Tibial artery (tissue), 4 donors: ENCODE data around the gene CFAP65.

Experiments
- DNase-seq, 2 donors: peaks; one replicate each; pipeline ENCODE4 v3.0.0-alpha.2; 2019
- H3K27ac ChIP-seq, 2 donors: fragments of 200-600 bp; sonication (generic) in 1 of 2; 1 replicate in 1 of 2; 2 replicates in 1 of 2; pipeline ENCODE4 v1.5.1; 2018 to 2019; ENCODE audit warnings: mild to moderate bottlenecking in 1 of 2
- H3K27me3 ChIP-seq, 2 donors: fragments of 200-600 bp; sonication (generic) in 1 of 2; one replicate each; pipeline versions ENCODE4 v1.5.1 to v1.6.0; 2016 to 2019
- H3K36me3 ChIP-seq, 3 donors: fragments of 200-600 bp; sonication (generic) in 2 of 3; one replicate each; pipeline ENCODE4 v1.5.1; 2016 to 2019; ENCODE audit warnings: mild to moderate bottlenecking in 2 of 3
- H3K4me1 ChIP-seq, 4 donors: fragments of 200-600 bp; sonication (generic) in 2 of 4; 1 replicate in 3 of 4; 2 replicates in 1 of 4; pipeline ENCODE4 v1.5.1; 2016 to 2019
- H3K4me3 ChIP-seq, 2 donors: fragments of 200-600 bp; sonication (generic) in 1 of 2; 1 replicate in 1 of 2; 2 replicates in 1 of 2; pipeline ENCODE4 v1.5.1; 2018 to 2019; ENCODE audit warnings: mild to moderate bottlenecking in 2 of 2
- H3K9me3 ChIP-seq, 3 donors: fragments of 200-600 bp; sonication (generic) in 1 of 3; one replicate each; pipeline ENCODE4 v1.5.1; 2016 to 2019
- intact Hi-C: fragments of 100-400 bp; cut with DNase I; formaldehyde crosslinking; loops from one replicate; pipeline ENCODE4 v1.15.0; 2023; ENCODE audit warnings: low total_unique reads
- TF ChIP-seq, protein P1 (sequence below), 2 experiments: fragments of 200-600 bp in 1 of 2; fragments of 450-650 bp in 1 of 2; IDR thresholded peaks; one replicate each; pipeline ENCODE4 v1.5.1; 2017 to 2019; ENCODE audit warnings: antibody characterized with exemption in 2 of 2, mild to moderate bottlenecking in 1 of 2, moderate library complexity in 1 of 2

Gene CFAP65

DNA sequence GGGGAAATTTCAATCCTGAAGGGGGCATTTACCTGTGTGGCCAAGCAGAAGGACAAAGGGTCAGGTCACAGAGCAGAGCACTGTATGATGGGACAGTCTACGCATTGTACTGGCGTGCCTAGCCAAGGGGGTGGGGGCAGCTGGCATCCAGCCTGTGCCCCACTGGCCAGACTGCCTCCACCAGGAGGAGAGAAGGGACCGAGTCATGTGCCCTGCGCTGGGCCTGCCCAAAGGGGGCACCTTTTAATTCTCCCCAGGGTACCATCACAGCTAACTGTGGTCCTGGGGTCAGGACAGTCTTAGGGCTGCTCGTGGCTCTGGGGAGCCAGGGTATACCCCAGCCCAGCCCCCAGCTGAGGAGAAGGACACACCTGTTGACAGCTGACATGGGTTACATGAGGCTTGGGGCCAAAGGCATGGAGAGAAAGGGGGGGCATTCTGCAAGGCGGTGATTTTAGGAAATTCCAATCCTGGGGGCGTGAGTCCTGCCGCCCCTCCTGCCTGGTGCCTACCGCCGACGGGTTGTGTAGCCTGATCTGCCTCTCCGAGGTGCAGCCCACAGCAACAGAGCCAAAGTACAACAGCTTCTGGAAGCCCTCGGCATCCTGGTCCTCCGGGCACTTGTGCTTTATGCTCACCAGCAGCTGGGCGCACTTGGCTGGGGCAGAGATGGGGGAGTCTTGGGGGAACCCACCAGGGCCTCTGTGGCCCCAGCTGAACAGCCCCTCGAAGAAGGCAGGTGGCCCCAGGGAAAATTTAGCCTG lies 11.0 kb downstream of the CFAP65 start:
- H3K27ac ChIP-seq = no peak overlapping the region
- no peaks in the 10 kb centered on the region for H3K9me3 ChIP-seq
- no peaks in the 10 kb centered on the region for H3K4me1 ChIP-seq
- TF ChIP-seq, protein P1, sequence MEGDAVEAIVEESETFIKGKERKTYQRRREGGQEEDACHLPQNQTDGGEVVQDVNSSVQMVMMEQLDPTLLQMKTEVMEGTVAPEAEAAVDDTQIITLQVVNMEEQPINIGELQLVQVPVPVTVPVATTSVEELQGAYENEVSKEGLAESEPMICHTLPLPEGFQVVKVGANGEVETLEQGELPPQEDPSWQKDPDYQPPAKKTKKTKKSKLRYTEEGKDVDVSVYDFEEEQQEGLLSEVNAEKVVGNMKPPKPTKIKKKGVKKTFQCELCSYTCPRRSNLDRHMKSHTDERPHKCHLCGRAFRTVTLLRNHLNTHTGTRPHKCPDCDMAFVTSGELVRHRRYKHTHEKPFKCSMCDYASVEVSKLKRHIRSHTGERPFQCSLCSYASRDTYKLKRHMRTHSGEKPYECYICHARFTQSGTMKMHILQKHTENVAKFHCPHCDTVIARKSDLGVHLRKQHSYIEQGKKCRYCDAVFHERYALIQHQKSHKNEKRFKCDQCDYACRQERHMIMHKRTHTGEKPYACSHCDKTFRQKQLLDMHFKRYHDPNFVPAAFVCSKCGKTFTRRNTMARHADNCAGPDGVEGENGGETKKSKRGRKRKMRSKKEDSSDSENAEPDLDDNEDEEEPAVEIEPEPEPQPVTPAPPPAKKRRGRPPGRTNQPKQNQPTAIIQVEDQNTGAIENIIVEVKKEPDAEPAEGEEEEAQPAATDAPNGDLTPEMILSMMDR (IDR thresholded peaks at IDR 0.05) = no peak
- intact Hi-C loops = no loop called here
- H3K4me3 ChIP-seq = no peak overlapping the region
- no peaks in the 10 kb centered on the region for H3K36me3 ChIP-seq
- peaks cover 0 to 56% of the 10 kb centered on the region in 2 donors for H3K27me3 ChIP-seq
- DNase-seq = no peak

DNA sequence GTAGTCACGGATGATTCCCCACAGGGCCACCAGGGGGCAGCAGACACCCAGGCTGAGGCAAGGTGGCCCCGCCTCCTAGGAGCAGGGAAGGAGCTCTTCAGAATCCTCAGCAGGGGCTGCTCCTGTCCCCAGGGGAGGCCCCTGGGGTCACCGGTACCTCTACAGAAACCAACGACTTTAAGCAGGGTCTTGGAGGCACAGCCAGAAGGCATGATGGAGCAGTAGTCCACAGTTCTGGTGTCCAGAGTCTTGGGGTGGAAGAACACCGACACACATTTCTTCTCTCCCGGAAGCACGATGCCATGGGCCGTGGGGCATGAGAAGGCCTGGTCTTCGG lies 11.5 kb downstream of the CFAP65 start:
- DNase-seq = peak; percentile 79 to 83
- Histone ChIP-seq H3K36me3 (no peaks in the 10 kb centered on the region), H3K4me1 (no peaks in the 10 kb centered on the region), H3K27me3 (peaks cover 0 to 62% of the 10 kb centered on the region in 2 donors), H3K4me3 (no peak overlapping the region), H3K27ac (no peak overlapping the region), H3K9me3 (no peaks in the 10 kb centered on the region)
- intact Hi-C loops = no loop called here
- TF ChIP-seq, protein P1 (IDR thresholded peaks at IDR 0.05) = peak; percentile 87 to 98

DNA sequence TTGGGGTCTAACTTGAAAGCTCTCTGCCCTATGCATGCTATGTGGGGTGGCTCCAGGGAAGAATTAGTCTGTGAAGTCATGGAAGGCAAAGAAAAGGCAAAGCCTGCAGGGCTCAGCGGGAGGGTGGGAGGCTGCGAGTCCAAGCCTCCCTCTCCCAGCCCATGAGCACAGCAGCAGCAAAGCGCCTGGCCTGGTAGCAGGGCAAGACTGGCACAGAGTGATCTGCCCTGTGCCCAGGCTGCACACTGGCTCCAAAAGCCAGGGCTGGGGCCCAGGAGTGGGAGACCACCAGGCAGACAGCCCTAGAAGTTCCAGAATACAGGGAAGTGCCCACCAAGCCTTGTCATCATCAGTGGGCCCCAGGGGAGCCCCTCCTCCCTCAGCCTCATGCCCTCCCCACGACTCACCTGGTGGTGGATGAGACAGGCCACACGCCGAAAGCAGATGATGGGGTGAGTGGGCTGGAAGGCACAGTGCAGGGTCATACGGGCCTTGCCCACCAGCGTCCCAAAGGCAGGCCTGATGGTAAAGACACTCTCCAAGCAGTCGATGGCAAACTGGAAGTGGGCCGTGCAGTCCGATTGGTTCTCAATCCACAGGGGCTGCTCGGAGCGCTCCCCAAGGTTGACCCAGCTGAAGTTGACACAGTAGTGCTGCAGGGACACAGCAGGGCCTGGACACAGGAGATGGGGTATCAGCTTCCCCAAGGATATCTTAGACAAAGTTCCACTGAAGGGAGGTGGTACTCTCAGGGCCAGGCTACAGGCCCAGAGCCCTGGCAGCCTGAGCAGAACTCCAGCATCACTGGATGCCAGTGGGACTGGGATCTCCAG lies 12.1 kb downstream of the CFAP65 start:
- H3K27me3 ChIP-seq = peaks cover 0 to 68% of the 10 kb centered on the region in 2 donors

DNA sequence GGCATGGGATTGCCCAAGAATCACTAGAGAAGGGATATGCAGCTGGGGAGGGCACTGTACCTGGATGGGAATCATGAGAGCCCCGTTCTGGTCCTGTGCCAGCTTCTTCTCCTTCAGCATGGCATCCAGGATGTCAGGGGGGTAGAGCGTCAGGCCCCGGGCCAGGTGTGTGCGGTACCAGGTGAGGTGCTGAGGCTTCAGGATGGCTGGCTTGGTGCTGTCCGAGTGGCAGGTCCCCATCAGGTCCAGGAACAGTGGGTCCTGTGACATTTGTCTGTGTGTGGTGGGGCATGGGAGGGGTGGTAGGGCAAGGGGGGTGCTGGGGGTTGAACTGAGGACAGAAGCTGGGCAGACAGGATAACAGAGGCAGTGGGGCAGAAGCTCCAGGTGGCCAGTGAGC lies 13.2 kb downstream of the CFAP65 start:
- Histone ChIP-seq H3K9me3 (no peaks in the 10 kb centered on the region), H3K27ac (no peak overlapping the region), H3K4me3 (no peak overlapping the region), H3K36me3 (no peaks in the 10 kb centered on the region), H3K4me1 (no peaks in the 10 kb centered on the region), H3K27me3 (peaks cover 0 to 77% of the 10 kb centered on the region in 2 donors)
- intact Hi-C loops = no loop called here
- TF ChIP-seq, protein P1 (IDR thresholded peaks at IDR 0.05) = no peak
- DNase-seq = no peak

More for the DNA sequence above, 12.1 kb downstream of the CFAP65 start:
- H3K9me3 ChIP-seq = no peaks in the 10 kb centered on the region
- no peaks in the 10 kb centered on the region for H3K36me3 ChIP-seq
- no peaks in the 10 kb centered on the region for H3K4me1 ChIP-seq
- H3K27ac ChIP-seq = no peak overlapping the region
- TF ChIP-seq, protein P1 (IDR thresholded peaks at IDR 0.05) = no peak
- no peak for DNase-seq
- H3K4me3 ChIP-seq = no peak overlapping the region
- intact Hi-C loops = no loop called here

DNA sequence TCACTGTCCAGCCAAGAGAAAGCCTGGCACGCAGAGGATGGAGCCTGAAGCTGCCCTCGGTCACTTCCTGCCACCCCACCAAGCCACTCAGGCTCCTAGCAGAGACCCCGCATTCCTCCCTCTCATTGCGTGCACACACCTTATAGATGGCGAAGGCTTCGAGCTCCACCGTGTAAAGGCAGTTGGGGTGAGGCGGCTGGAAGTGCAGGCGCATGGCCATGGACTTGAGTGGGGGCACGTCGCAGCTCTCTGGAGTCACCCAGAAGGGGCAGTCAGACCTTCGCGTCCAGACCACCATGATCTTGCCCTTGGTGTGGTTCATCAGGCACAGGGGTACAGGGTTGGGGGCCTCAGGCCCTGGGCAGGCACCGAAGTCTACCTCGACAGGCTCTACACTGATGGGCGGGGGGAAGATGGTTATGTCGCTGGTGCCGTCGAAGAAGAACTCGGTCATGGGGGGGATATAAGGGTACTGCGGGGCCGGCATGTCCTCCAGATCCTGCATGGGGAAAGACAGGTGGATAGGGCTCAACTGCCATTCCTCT lies 13.7 kb downstream of the CFAP65 start:
- TF ChIP-seq, protein P1 (IDR thresholded peaks at IDR 0.05) = no peak
- intact Hi-C loops = no loop called here
- no peaks in the 10 kb centered on the region for H3K36me3 ChIP-seq
- H3K4me3 ChIP-seq = no peak overlapping the region
- no peak overlapping the region for H3K27ac ChIP-seq
- H3K27me3 ChIP-seq = peaks cover 0 to 76% of the 10 kb centered on the region in 2 donors
- no peaks in the 10 kb centered on the region for H3K4me1 ChIP-seq
- DNase-seq = no peak
- no peaks in the 10 kb centered on the region for H3K9me3 ChIP-seq
